K562 (cell line): ENCODE measurements around the gene RPF1. TPM values are rescaled to one million over a fixed set of nuclear protein-coding genes. Genes with fewer than 3 reads are reported as not detected.

Experiments
- MAFF ChIP-seq: IDR thresholded peaks from 2 replicates; pipeline ENCODE4 v1.6.1; 2012; ENCODE audit warnings: low read length, improper control_type of control experiment
- MAFK ChIP-seq: IDR thresholded peaks from 2 replicates; pipeline ENCODE4 v1.6.1; 2011; ENCODE audit warnings: low read length, improper control_type of control experiment
- THAP12 ChIP-seq: fragments of 250-450 bp; sonication (Bioruptor Pico); IDR thresholded peaks from 2 replicates; pipeline ENCODE4 v1.9.0; 2021; ENCODE audit warnings: mild to moderate bottlenecking, inconsistent platforms
- ZBTB40 ChIP-seq, 2 experiments: fragments of 450-650 bp in 1 of 2; sonication (generic) in 1 of 2; formaldehyde crosslinking in 1 of 2; IDR thresholded peaks; 2 replicates each; pipeline versions ENCODE4 v1.7.1 to v1.9.0; 2016 to 2022; ENCODE audit warnings: inconsistent platforms in 1 of 2, mild to moderate bottlenecking in 1 of 2, missing genetic modification reagents in 1 of 2
- polyA plus RNA-seq, 8 experiments: library from polyadenylated mRNA; depleted of rRNA in 4 of 8; stranded (reverse) in 5 of 8; unstranded in 3 of 8; fragments of >200 nt; fragmentation: Nextera tagmentation in 2 of 8; fragmentation: Illumina TruSeq in 1 of 8; extraction: Ambion mirVana in 2 of 8; extraction: Trizol in 1 of 8; gene quantifications; 2 replicates each; pipeline versions ENCODE4 v1.2.1 to v1.2.3, GENCODE V29; 2011 to 2014; ENCODE audit warnings: inconsistent platforms in 1 of 8, missing spikeins in 1 of 8
- total RNA-seq, 7 experiments: library from RNA; depleted of rRNA in 6 of 7; stranded (reverse); fragments of >200 nt in 6 of 7; fragmentation: Illumina TruSeq in 2 of 7; extraction: Trizol in 2 of 7; gene quantifications; 2 replicates each; pipeline versions ENCODE4 v1.2.1 to v1.2.3, GENCODE V29; 2011 to 2021; ENCODE audit warnings: low replicate concordance in 1 of 7

The RPF1 gene
- total and polyA plus RNA-seq, 9 of the 15 experiments (the other 6 are each of a cell fraction or from before 2014, with no cell fraction given) = 52.4 to 156 (median 90.2) TPM

- no peak for TF ChIP-seq ZBTB40 (IDR thresholded peaks at IDR 0.05)
- no peak for TF ChIP-seq ZBTB40 (CRISPR knock-in tag; IDR thresholded peaks at IDR 0.05)
- TF ChIP-seq MAFK = peak; percentile 69
- TF ChIP-seq MAFF = peak; percentile 70
- TF ChIP-seq THAP12 (CRISPR knock-in tag) = no peak
These were observed 31.1 kb downstream of the RPF1 start (continued) for GRCh38 chr1:84510165-84510564.
